IMR-90 (cell line): ENCODE results near the gene SLC25A26. TPM values are rescaled to one million over a fixed set of nuclear protein-coding genes. Genes with fewer than 3 reads are reported as not detected.

Experiments used
- ATAC-seq: fragments of 200-7000 bp; cut with Tn5 transposase; 2 replicates; pipeline ENCODE4 v1.9.1; 2020; ENCODE audit warnings: low read depth, mild to moderate bottlenecking, moderate library complexity
- BruUV-seq: library from RNA; stranded (reverse); fragments of 400-500 nt; replicated peaks from 2 replicates; lab custom pipeline; 2021; lab: Mats Ljungman, UMichigan
- CTCF ChIA-PET: fragments of 300-600 bp; formaldehyde crosslinking; extraction: SDS; loops from one replicate; lab custom pipeline; 2021; ENCODE audit warnings: antibody characterized with exemption; lab: Yijun Ruan, JAX
- POLR2A ChIA-PET: fragments of 300-600 bp; sonication (Branson Sonifier 250); formaldehyde crosslinking; loops from one replicate; lab custom pipeline; 2022; ENCODE audit warnings: antibody characterized with exemption; ENCODE audit not compliant: unreplicated experiment; lab: Charles Lee
- DNase-seq: peaks from one replicate; pipeline ENCODE4 v3.0.0; 2013
- H2AFZ ChIP-seq: replicated peaks from 2 replicates; pipeline ENCODE3; 2013; ENCODE audit warnings: low read length, mild to moderate bottlenecking; ENCODE audit not compliant: poor library complexity
- H2AK5ac ChIP-seq: 2 replicates; pipeline ENCODE4 v1.6.1; 2013; ENCODE audit warnings: low read depth, low read length, inconsistent platforms
- H2AK9ac ChIP-seq: replicated peaks from 2 replicates; pipeline ENCODE3; 2013; ENCODE audit warnings: mild to moderate bottlenecking, low read depth, low read length, moderate library complexity; ENCODE audit not compliant: poor library complexity
- H2BK120ac ChIP-seq: 2 replicates; pipeline ENCODE4 v1.6.1; 2013; ENCODE audit warnings: low read depth, low read length, inconsistent platforms
- H2BK15ac ChIP-seq: 3 replicates; pipeline ENCODE4 v1.6.1; 2013; ENCODE audit warnings: low read depth, low read length, inconsistent platforms
- H2BK20ac ChIP-seq: 2 replicates; pipeline ENCODE4 v1.6.1; 2013; ENCODE audit warnings: low read depth, mild to moderate bottlenecking, inconsistent platforms, low read length, moderate library complexity
- H2BK5ac ChIP-seq: 2 replicates; pipeline ENCODE4 v1.6.1; 2013; ENCODE audit warnings: mild to moderate bottlenecking, low read depth, low read length, inconsistent platforms; ENCODE audit not compliant: poor library complexity, severe bottlenecking
- H3K14ac ChIP-seq: replicated peaks from 2 replicates; pipeline ENCODE4 v1.6.1; 2013; ENCODE audit warnings: low read depth, low read length, inconsistent platforms
- H3K18ac ChIP-seq: 2 replicates; pipeline ENCODE4 v1.6.1; 2013; ENCODE audit warnings: low read depth, low read length, control low read depth
- H3K23ac ChIP-seq: 2 replicates; pipeline ENCODE4 v1.6.1; 2013; ENCODE audit warnings: low read depth, low read length, inconsistent platforms
- H3K27ac ChIP-seq: 2 replicates; pipeline ENCODE4 v1.5.1; 2013; ENCODE audit warnings: mild to moderate bottlenecking, control low read depth, low read length; ENCODE audit not compliant: insufficient read depth
- H3K27me3 ChIP-seq: 2 replicates; pipeline ENCODE4 v1.6.1; 2013; ENCODE audit warnings: low read length; ENCODE audit not compliant: control insufficient read depth, insufficient read depth
- H3K36me3 ChIP-seq: 2 replicates; pipeline ENCODE4 v1.6.1; 2013; ENCODE audit warnings: low read length, mixed read lengths; ENCODE audit not compliant: control insufficient read depth, insufficient read depth
- H3K4ac ChIP-seq: 2 replicates; pipeline ENCODE4 v1.6.1; 2013; ENCODE audit warnings: low read depth, low read length, inconsistent platforms
- H3K4me1 ChIP-seq: 2 replicates; pipeline ENCODE4 v1.6.1; 2013; ENCODE audit warnings: low read length, mixed read lengths; ENCODE audit not compliant: control insufficient read depth, insufficient read depth
- H3K4me2 ChIP-seq: 2 replicates; pipeline ENCODE4 v1.6.1; 2013; ENCODE audit warnings: low read depth, mild to moderate bottlenecking, control low read depth, low read length, moderate library complexity
- H3K4me3 ChIP-seq: 2 replicates; pipeline ENCODE4 v1.5.1; 2013; ENCODE audit warnings: low read depth, mild to moderate bottlenecking, control low read depth, low read length, moderate library complexity; ENCODE audit not compliant: insufficient read depth
- H3K56ac ChIP-seq: 2 replicates; pipeline ENCODE4 v1.6.1; 2013; ENCODE audit warnings: low read length, inconsistent platforms; ENCODE audit not compliant: insufficient read depth; ENCODE audit errors: extremely low read depth
- H3K79me1 ChIP-seq, 2 experiments: 2 replicates each; pipeline ENCODE4 v1.6.1; 2013; ENCODE audit warnings: low read length in 2 of 2, inconsistent platforms in 1 of 2, low read depth in 1 of 2
- H3K9ac ChIP-seq: 2 replicates; pipeline ENCODE4 v1.6.1; 2013; ENCODE audit warnings: low read depth, low read length, control low read depth
- H3K9me1 ChIP-seq: 2 replicates; pipeline ENCODE4 v1.6.1; 2013; ENCODE audit warnings: low read length, inconsistent platforms; ENCODE audit not compliant: insufficient read depth
- H3K9me3 ChIP-seq: 2 replicates; pipeline ENCODE4 v1.6.1; 2013; ENCODE audit warnings: low read length; ENCODE audit not compliant: control insufficient read depth, insufficient read depth
- H4K20me1 ChIP-seq: 2 replicates; pipeline ENCODE4 v1.6.1; 2013; ENCODE audit warnings: low read length, inconsistent platforms; ENCODE audit not compliant: insufficient read depth
- H4K5ac ChIP-seq: 2 replicates; pipeline ENCODE4 v1.6.1; 2013; ENCODE audit warnings: mild to moderate bottlenecking, low read depth, low read length, control low read depth
- H4K8ac ChIP-seq, 2 experiments: 2 replicates each; pipeline ENCODE4 v1.6.1; 2013; ENCODE audit warnings: low read depth in 2 of 2, low read length in 2 of 2, control low read depth in 1 of 2, inconsistent platforms in 1 of 2
- H4K91ac ChIP-seq: 2 replicates; pipeline ENCODE4 v1.6.1; 2013; ENCODE audit warnings: low read depth, low read length, inconsistent platforms; ENCODE audit not compliant: insufficient read depth
- POLR2A ChIP-seq: IDR thresholded peaks from 2 replicates; pipeline ENCODE4 v1.6.1; 2012; ENCODE audit warnings: mild to moderate bottlenecking, low read depth, low read length
- WGBS, 2 experiments: methylation state at CpG; one replicate each; pipeline versions ENCODE4 v1.1.5 to v1.1.7; 2013; ENCODE audit warnings: missing lambda C conversion rate in 2 of 2; ENCODE audit not compliant: insufficient read length in 1 of 2; ENCODE audit errors: extremely low coverage in 2 of 2; 5-methylcytosine and 5-hydroxymethylcytosine counted together
- dilution Hi-C: fragments of 300-500 bp; cut with HindIII; formaldehyde crosslinking; loops from one replicate; pipeline ENCODE4 v1.14.3; 2018; ENCODE audit warnings: low sequenced_read_pairs; ENCODE audit not compliant: unreplicated experiment
- in situ Hi-C: fragments of 300-500 bp; cut with MboI; formaldehyde crosslinking; loops from 3 replicates; pipeline ENCODE4 v1.14.3; 2019; ENCODE audit warnings: low sequenced_read_pairs, inconsistent platforms, mixed read lengths
- intact Hi-C: fragments of 100-400 bp; cut with micrococcal nuclease; formaldehyde crosslinking; loops from 2 replicates; pipeline ENCODE4 v1.10.0; 2022
- polyA plus RNA-seq, 3 experiments: library from polyadenylated mRNA; depleted of rRNA; stranded (reverse); fragments of >200 nt; gene quantifications; 2 replicates each; pipeline ENCODE4 v1.2.3, GENCODE V29; 2012; ENCODE audit warnings: low replicate concordance in 1 of 3
- total RNA-seq: library from RNA; depleted of rRNA; stranded (reverse); fragments of >200 nt; gene quantifications from 2 replicates; pipeline ENCODE4 v1.2.3, GENCODE V29; 2012
- TF ChIP-seq, protein P1 (sequence below): fragments of 150-350 bp; IDR thresholded peaks from 2 replicates; pipeline ENCODE4 v1.6.1; 2017; ENCODE audit warnings: mild to moderate bottlenecking, antibody characterized with exemption, low read length, low read depth

SLC25A26 gene
- total and polyA plus RNA-seq, 2 of the 4 experiments (the other 2 are of a cell fraction): 10.9 to 12.7 TPM

DNA sequence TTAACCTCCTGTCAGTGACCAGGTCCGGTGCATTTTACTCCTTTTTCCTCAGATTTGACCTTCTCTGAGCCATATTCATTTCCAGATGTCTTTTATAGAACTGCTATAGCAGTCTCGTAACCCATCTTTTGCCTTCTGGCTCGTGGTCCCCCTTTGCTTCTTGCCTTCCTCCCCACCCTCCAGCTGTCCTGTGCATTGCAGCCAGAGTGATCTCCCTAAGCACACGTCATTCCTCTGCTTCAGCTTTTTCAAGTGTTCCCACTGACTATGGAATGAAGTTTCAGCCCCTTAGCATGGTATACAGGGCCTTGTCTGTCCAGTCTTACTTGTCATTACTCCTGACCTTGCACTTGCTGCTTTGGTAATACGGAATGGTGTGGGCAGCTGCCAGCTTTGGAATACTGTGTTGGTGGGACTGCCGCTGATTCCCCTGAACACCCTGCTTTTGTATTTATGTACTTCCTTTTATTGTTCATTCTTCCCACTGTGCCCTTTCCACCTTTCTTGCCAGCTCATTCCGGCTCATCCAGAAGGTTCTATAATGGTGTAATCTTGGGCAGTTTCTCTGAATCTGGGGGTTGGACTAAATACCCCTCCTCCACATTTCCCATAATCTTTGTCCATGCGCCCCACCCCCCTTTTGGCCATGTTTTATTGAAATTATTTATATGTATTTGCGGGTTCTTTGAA lies 38.9 kb downstream of the SLC25A26 start (continued):
- TF ChIP-seq, protein P1, sequence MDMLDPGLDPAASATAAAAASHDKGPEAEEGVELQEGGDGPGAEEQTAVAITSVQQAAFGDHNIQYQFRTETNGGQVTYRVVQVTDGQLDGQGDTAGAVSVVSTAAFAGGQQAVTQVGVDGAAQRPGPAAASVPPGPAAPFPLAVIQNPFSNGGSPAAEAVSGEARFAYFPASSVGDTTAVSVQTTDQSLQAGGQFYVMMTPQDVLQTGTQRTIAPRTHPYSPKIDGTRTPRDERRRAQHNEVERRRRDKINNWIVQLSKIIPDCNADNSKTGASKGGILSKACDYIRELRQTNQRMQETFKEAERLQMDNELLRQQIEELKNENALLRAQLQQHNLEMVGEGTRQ: no peak

- Histone ChIP-seq H2BK15ac (no peak overlapping the region), H2AFZ (no peak overlapping the region), H3K27me3 (no peaks in the 10 kb centered on the region), H4K5ac (no peak overlapping the region), H4K20me1 (no peaks in the 10 kb centered on the region), H3K18ac (peak overlapping the region; percentile 3; the same call in 1 of the 2 replicates), H3K9me3 (no peaks in the 10 kb centered on the region), H3K9me1 (peaks cover 17% of the 10 kb centered on the region), H3K36me3 (no peaks in the 10 kb centered on the region), H2BK120ac (no peak overlapping the region), H3K4me1 (peaks cover 18% of the 10 kb centered on the region), H2AK9ac (no peak overlapping the region), H3K56ac (no peak overlapping the region), H3K23ac (no peak overlapping the region), H2BK5ac (no peak overlapping the region), H3K79me1 (peaks cover 6 to 19% of the 10 kb centered on the region in 2 experiments), H2AK5ac (no peak overlapping the region), H2BK20ac (no peak overlapping the region), H3K9ac (no peak overlapping the region), H3K4me3 (no peak overlapping the region), H3K4me2 (no peak overlapping the region), H3K27ac (no peak overlapping the region), H3K4ac (no peak overlapping the region), H4K8ac (no peak overlapping the region), H3K14ac (no peak overlapping the region), H4K91ac (no peak overlapping the region)
- no TSS peak for BruUV-seq
- POLR2A ChIA-PET: no interaction called here
- no CpG with 5 or more reads among the region's 4 CpGs for WGBS, 2 experiments
- in situ Hi-C loops (no loop called here), dilution Hi-C loops (no loop called here), intact Hi-C loops (no loop called here)
- TF ChIP-seq POLR2A: no peak
- CTCF ChIA-PET: no interaction called here
- DNase-seq: no peak
- ATAC-seq: no peak
Measured at GRCh38 chr3:66260431-66260830, 39.6 kb downstream of the SLC25A26 start.
